ENCODE data around the gene HMCN2.

HMCN2 gene

DNA sequence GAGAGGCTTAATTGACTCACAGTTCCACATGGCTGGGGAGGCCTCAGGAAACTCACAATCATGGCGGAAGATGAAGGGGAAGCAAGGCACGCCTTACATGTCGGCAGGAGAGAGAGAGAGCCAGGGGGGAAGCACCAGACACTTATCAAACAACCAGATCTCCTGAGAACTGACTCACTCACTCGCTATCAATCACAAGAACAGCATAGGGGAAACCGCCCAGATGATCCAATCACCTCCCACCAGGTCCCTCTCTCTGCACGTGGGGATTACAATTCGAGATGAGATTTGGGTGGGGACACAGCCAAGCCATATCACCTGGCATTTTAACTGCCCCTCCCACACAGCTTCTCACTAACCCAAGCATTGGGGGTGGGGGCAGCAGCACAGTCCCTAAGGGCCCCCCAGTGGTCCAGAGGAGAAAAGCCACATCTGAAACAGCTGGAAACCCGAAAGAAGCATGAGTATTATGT, 103.1 kb downstream of the HMCN2 start:
- Histone ChIP-seq H3K9me3 (replicated peaks in 1 of 11) (peaks cover 0 to 14% (median 10%) of the 10 kb centered on the region in 11 experiments; a peak in 14 of 22 replicates), H3K9ac (no peak overlapping the region), H3K27me3 (no peaks in the 10 kb centered on the region), H3K4me2 (peak overlapping the region in 10 of 11 experiments; percentile 42 to 66 (median 55); a peak in 17 of 22 replicates), H3K4me3 (no peak overlapping the region), H3K27ac (peak overlapping the region in 2 of 11 experiments; percentile 45 to 52; a peak in 1 of 22 replicates), H3K36me3 (no peaks in the 10 kb centered on the region), H3K4me1 (peaks cover 13 to 27% (median 17%) of the 10 kb centered on the region in 10 experiments; a peak in 19 of 20 replicates), H4K20me1 (no peaks in the 10 kb centered on the region; a peak in 1 of 22 replicates)
- no peak for TF ChIP-seq Cebpa-rat (IDR thresholded peaks at IDR 0.05)

DNA sequence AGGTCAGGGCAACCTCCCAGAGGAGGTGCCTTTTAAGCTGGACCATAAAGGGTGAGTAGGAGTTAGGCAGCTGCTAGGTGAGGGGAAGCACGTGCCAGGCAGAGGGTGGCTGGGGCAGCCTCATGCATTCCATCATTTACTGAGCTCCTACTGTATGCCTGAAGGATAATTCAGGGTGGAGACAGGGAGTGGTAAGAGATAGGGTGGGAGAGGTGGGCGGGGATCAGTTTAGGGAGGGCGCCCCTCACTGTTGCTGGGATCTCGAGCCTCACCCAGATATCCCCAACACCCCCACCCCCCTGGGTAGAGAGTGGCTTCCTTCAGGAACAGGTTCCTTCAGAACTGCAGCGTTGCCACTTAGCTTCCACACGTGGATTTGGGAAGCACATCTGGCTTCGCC, 104.7 kb downstream of the HMCN2 start:
- peaks cover 7 to 21% (median 15%) of the 10 kb centered on the region in 10 experiments; a peak in 19 of 20 replicates for H3K4me1 ChIP-seq
- TF ChIP-seq Cebpa-rat (IDR thresholded peaks at IDR 0.05): no peak
- no peak overlapping the region for H3K27ac ChIP-seq
- H3K9ac ChIP-seq: no peak overlapping the region
- no peak overlapping the region for H3K4me3 ChIP-seq
- H3K4me2 ChIP-seq: no peak overlapping the region
- no peaks in the 10 kb centered on the region; a peak in 1 of 22 replicates for H4K20me1 ChIP-seq
- H3K36me3 ChIP-seq: no peaks in the 10 kb centered on the region
- H3K9me3 ChIP-seq (replicated peaks in 1 of 11): peaks cover 0 to 14% (median 10%) of the 10 kb centered on the region in 11 experiments; a peak in 14 of 22 replicates
- no peaks in the 10 kb centered on the region for H3K27me3 ChIP-seq

DNA sequence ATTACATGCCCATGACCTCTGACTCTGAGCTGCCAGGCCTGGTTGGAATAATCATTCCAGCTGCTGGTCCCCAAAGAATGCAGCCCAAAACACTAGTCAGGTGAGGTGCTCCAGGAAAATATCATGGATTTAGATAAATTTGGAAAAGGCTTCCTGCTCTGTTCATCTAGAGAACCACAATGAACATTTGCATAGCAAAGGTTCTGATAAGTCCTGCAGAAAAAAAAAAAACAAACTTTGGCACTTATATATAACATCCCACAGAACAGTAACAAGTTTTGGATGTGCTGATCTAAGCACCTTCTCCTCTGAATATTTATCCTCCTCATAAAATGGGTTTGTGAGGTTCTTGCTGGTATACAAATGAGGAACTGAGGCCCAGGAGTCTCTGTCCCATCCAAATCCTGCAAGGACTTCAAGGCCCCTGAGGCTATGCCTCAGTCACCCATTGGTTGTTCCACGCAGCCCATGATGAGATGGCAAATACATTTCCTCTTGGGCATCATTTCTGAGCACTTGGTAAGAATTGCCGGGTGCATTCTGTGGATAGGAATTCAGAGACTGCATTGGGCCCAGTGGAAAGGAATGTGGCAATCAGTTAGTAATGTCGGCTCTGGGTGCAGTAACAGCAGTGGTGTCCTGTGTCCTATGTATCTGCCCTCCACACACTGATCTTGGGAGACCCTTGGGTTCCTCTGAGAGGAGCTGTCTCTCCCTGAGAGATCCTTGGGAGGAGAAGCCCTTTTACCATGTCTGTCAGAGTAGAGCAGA, 105.8 kb downstream of the HMCN2 start:
- TF ChIP-seq Cebpa-rat (IDR thresholded peaks at IDR 0.05): no peak
- Histone ChIP-seq H3K9ac (no peak overlapping the region), H3K27me3 (no peaks in the 10 kb centered on the region), H3K4me2 (no peak overlapping the region), H3K4me3 (no peak overlapping the region), H4K20me1 (no peaks in the 10 kb centered on the region; a peak in 1 of 22 replicates), H3K36me3 (no peaks in the 10 kb centered on the region), H3K27ac (no peak overlapping the region), H3K9me3 (replicated peaks in 1 of 11) (peaks cover 0 to 14% (median 10%) of the 10 kb centered on the region in 11 experiments; a peak in 14 of 22 replicates), H3K4me1 (peaks cover 7 to 21% (median 15%) of the 10 kb centered on the region in 10 experiments; a peak in 19 of 20 replicates)

DNA sequence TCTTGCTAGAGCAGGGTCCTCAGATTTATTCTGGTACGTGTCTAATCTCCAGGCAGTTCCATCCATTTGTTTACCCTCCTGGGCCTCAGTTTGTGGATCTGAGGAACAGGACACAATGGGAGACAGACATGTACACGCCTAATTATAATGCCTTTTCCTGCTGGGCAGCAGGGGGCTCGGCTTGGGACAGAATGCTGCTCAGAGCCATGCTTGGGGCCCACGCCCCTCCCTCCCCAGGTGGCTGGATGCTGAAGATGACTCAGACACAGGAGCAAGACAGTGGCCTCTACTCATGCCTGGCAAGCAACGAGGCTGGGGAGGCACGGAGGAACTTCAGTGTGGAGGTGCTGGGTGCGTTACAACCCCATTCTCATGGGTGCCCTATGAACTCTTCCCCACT, 106.5 kb downstream of the HMCN2 start:
- H3K36me3 ChIP-seq: no peaks in the 10 kb centered on the region
- H4K20me1 ChIP-seq: no peaks in the 10 kb centered on the region; a peak in 1 of 22 replicates
- no peak for TF ChIP-seq Cebpa-rat (IDR thresholded peaks at IDR 0.05)
- no peak overlapping the region for H3K9ac ChIP-seq
- no peak overlapping the region for H3K4me2 ChIP-seq
- H3K27ac ChIP-seq: no peak overlapping the region
- H3K27me3 ChIP-seq: no peaks in the 10 kb centered on the region
- H3K9me3 ChIP-seq (replicated peaks in 1 of 11): peaks cover 0 to 14% (median 10%) of the 10 kb centered on the region in 11 experiments; a peak in 14 of 22 replicates
- peaks cover 7 to 21% (median 15%) of the 10 kb centered on the region in 10 experiments; a peak in 19 of 20 replicates for H3K4me1 ChIP-seq
- no peak overlapping the region for H3K4me3 ChIP-seq

DNA sequence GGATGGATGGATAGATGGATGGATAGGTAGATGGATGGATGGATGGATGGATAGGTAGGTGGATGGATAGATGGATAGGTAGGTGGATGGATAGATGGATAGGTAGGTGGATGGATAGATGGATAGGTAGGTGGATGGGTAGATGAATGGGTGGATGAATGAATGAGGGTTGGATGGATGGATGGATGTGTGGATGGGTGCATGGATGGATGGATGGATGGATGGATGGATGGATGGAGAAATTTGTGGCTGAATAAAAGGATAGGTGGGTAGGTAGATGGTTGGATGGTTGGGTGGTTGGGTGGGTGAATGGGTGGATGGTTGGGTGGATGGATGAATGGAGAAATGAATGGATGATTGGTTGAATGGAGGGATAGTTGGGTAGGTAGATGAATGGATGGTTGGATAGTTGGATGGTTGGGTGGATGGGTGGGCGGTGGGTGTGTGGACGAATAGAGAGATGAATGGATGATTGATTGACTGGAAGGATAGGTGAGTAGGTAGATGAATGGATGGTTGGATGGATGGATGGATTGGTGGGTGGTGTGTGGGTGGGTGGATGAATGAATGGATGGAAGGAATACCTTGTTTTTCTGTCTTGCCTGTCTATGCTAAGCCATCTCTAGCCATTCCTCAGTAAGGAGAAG, 108.2 kb downstream of the HMCN2 start:
- Histone ChIP-seq H3K36me3 (no peaks in the 10 kb centered on the region), H3K4me3 (no peak overlapping the region), H3K9me3 (replicated peaks in 1 of 11) (peaks cover 0 to 4% (median under 1%) of the 10 kb centered on the region in 11 experiments; a peak in 10 of 22 replicates), H3K4me1 (peaks cover 7 to 12% (median 11%) of the 10 kb centered on the region in 10 experiments; a peak in 19 of 20 replicates), H3K27me3 (no peaks in the 10 kb centered on the region), H3K9ac (no peak overlapping the region), H3K4me2 (no peak overlapping the region), H3K27ac (no peak overlapping the region), H4K20me1 (no peaks in the 10 kb centered on the region; a peak in 1 of 22 replicates)
- no peak for TF ChIP-seq Cebpa-rat (IDR thresholded peaks at IDR 0.05)

GRCh38 chr9:130377612-130378011, 112.1 kb downstream of the HMCN2 start:
- no peaks in the 10 kb centered on the region for H3K27me3 ChIP-seq
- no peak overlapping the region for H3K27ac ChIP-seq
- TF ChIP-seq Cebpa-rat (IDR thresholded peaks at IDR 0.05): no peak
- H3K4me1 ChIP-seq: no peaks in the 10 kb centered on the region
- no peak overlapping the region for H3K9ac ChIP-seq
- no peaks in the 10 kb centered on the region for H3K9me3 ChIP-seq (replicated peaks in 1 of 11)
- no peaks in the 10 kb centered on the region for H3K36me3 ChIP-seq
- H3K4me3 ChIP-seq: no peak overlapping the region
- H4K20me1 ChIP-seq: no peaks in the 10 kb centered on the region; a peak in 1 of 22 replicates
- H3K4me2 ChIP-seq: no peak overlapping the region

DNA sequence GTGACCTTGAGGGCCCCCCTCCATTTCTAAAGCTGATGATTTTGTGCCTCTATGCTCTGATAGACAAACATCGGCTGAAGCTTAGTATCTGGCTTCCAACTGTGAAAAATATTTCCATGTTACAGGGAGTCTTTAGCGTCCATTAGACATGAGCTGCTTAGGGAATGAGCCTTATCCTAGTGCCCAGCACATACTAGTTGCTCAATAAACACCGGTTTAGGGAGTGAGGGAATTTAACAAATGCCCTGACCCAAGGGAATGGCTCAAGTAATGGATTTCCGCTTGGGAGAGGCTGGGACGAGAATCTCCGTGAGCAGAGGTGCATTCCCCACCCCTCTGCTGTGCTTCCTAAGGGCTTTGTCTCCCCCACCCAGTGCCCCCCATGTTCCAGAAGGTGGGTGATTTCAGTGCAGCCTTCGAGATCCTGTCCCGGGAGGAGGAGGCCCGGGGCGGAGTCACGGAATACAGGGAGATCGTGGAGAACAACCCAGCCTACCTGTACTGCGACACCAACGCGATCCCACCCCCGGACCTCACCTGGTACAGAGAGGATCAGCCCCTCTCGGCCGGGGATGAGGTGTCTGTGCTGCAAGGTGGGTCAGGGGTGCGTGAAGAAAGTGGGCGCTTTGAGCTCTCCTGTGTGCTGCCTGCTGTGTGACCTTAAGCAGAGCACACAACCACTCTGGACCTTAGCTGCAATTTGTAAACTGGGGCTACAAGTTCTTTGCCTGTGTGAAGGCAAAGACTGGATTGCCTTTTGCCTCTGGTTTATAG, 113.5 kb downstream of the HMCN2 start:
- H3K4me2 ChIP-seq: no peak overlapping the region
- no peaks in the 10 kb centered on the region for H3K4me1 ChIP-seq
- no peak overlapping the region for H3K4me3 ChIP-seq
- H3K9me3 ChIP-seq (replicated peaks in 1 of 11): no peaks in the 10 kb centered on the region
- H4K20me1 ChIP-seq: no peaks in the 10 kb centered on the region; a peak in 1 of 22 replicates
- no peak for TF ChIP-seq Cebpa-rat (IDR thresholded peaks at IDR 0.05)
- H3K27ac ChIP-seq: no peak overlapping the region
- H3K36me3 ChIP-seq: no peaks in the 10 kb centered on the region
- H3K9ac ChIP-seq: no peak overlapping the region
- no peaks in the 10 kb centered on the region for H3K27me3 ChIP-seq

DNA sequence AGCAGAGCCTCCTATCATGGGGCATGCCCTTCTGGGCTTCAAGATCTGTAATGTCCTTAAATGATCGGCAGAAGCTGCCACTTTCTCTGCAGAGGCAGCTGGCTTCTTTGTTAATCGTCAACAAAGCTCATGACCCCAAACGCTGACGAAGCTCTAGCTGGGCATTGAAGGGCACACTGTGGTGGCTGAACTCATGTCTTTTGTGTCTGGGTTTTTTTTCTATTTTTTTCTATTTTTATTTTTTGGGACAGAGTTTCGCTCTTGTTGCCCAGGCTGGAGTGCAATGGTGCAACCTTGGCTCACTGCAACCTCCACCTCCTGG, 114.0 kb downstream of the HMCN2 start:
- no peaks in the 10 kb centered on the region for H3K36me3 ChIP-seq
- no peak overlapping the region for H3K4me2 ChIP-seq
- no peak overlapping the region for H3K27ac ChIP-seq
- no peak for TF ChIP-seq Cebpa-rat (IDR thresholded peaks at IDR 0.05)
- no peaks in the 10 kb centered on the region for H3K27me3 ChIP-seq
- no peak overlapping the region for H3K4me3 ChIP-seq
- H4K20me1 ChIP-seq: peaks cover 0 to 2% (median 0%) of the 10 kb centered on the region in 11 experiments; a peak in 2 of 22 replicates
- H3K9ac ChIP-seq: no peak overlapping the region
- H3K4me1 ChIP-seq: no peaks in the 10 kb centered on the region
- no peaks in the 10 kb centered on the region for H3K9me3 ChIP-seq (replicated peaks in 1 of 11)
